BLaER1 (cell line): Measurements from ENCODE around the gene SERTM1.

Experiments used
- H3K27ac ChIP-seq: shearing (Covaris generic); formaldehyde crosslinking; 2 replicates; pipeline ENCODE4 v1.8.1; 2022
- H3K27me3 ChIP-seq: shearing (Covaris generic); formaldehyde crosslinking; 2 replicates; pipeline ENCODE4 v1.8.1; 2022
- H3K36me3 ChIP-seq: shearing (Covaris generic); formaldehyde crosslinking; 2 replicates; pipeline ENCODE4 v1.8.1; 2022
- H3K4me1 ChIP-seq: shearing (Covaris generic); formaldehyde crosslinking; 2 replicates; pipeline ENCODE4 v1.8.1; 2022
- H3K4me2 ChIP-seq: shearing (Covaris generic); formaldehyde crosslinking; 2 replicates; pipeline ENCODE4 v1.8.1; 2022
- H3K4me3 ChIP-seq: shearing (Covaris generic); formaldehyde crosslinking; 2 replicates; pipeline ENCODE4 v1.8.1; 2022
- H3K9ac ChIP-seq: shearing (Covaris generic); formaldehyde crosslinking; 2 replicates; pipeline ENCODE4 v1.8.1; 2022
- H3K9me3 ChIP-seq: shearing (Covaris generic); formaldehyde crosslinking; 2 replicates; pipeline ENCODE4 v1.8.1; 2022
- H4K20me1 ChIP-seq: shearing (Covaris generic); formaldehyde crosslinking; 2 replicates; pipeline ENCODE4 v1.8.1; 2022
- Cebpa-rat ChIP-seq: shearing (Covaris generic); IDR thresholded peaks from 2 replicates; pipeline ENCODE4 v1.8.1; 2022

The SERTM1 gene

GRCh38 chr13:36725936-36726335, 52.1 kb downstream of the SERTM1 start:
- no peaks in the 10 kb centered on the region for H3K36me3 ChIP-seq
- H4K20me1 ChIP-seq, result no peaks in the 10 kb centered on the region
- H3K4me1 ChIP-seq, result no peaks in the 10 kb centered on the region
- no peak overlapping the region for H3K4me2 ChIP-seq
- no peak overlapping the region for H3K27ac ChIP-seq
- no peaks in the 10 kb centered on the region for H3K9me3 ChIP-seq
- no peak for TF ChIP-seq Cebpa-rat
- H3K9ac ChIP-seq, result no peak overlapping the region
- H3K27me3 ChIP-seq, result no peaks in the 10 kb centered on the region
- no peak overlapping the region for H3K4me3 ChIP-seq

GRCh38 chr13:36728006-36728405, 54.2 kb downstream of the SERTM1 start:
- Histone ChIP-seq H3K4me1 (no peaks in the 10 kb centered on the region), H4K20me1 (no peaks in the 10 kb centered on the region), H3K4me3 (no peak overlapping the region), H3K36me3 (no peaks in the 10 kb centered on the region), H3K9me3 (no peaks in the 10 kb centered on the region), H3K4me2 (no peak overlapping the region), H3K27ac (no peak overlapping the region), H3K9ac (no peak overlapping the region), H3K27me3 (no peaks in the 10 kb centered on the region)
- no peak for TF ChIP-seq Cebpa-rat

- H3K27me3 ChIP-seq, result no peaks in the 10 kb centered on the region
- no peak for TF ChIP-seq Cebpa-rat
- no peaks in the 10 kb centered on the region for H3K36me3 ChIP-seq
- no peaks in the 10 kb centered on the region for H3K4me1 ChIP-seq
- no peak overlapping the region for H3K27ac ChIP-seq
- H3K4me2 ChIP-seq, result no peak overlapping the region
- no peaks in the 10 kb centered on the region for H3K9me3 ChIP-seq
- H4K20me1 ChIP-seq, result no peaks in the 10 kb centered on the region
- H3K9ac ChIP-seq, result no peak overlapping the region
- H3K4me3 ChIP-seq, result no peak overlapping the region
These were observed 62.4 kb downstream of the SERTM1 start for GRCh38 chr13:36736119-36736726.

GRCh38 chr13:36737524-36738083, 63.8 kb downstream of the SERTM1 start:
- H3K27me3 ChIP-seq, result no peaks in the 10 kb centered on the region
- H3K4me2 ChIP-seq, result no peak overlapping the region
- H3K4me3 ChIP-seq, result no peak overlapping the region
- H3K4me1 ChIP-seq, result no peaks in the 10 kb centered on the region
- no peaks in the 10 kb centered on the region for H3K9me3 ChIP-seq
- no peak overlapping the region for H3K27ac ChIP-seq
- no peaks in the 10 kb centered on the region for H3K36me3 ChIP-seq
- H3K9ac ChIP-seq, result no peak overlapping the region
- no peak for TF ChIP-seq Cebpa-rat
- H4K20me1 ChIP-seq, result no peaks in the 10 kb centered on the region

- H3K27ac ChIP-seq, result no peak overlapping the region
- H3K9me3 ChIP-seq, result no peaks in the 10 kb centered on the region; the same call in 1 of the 2 replicates
- H3K36me3 ChIP-seq, result no peaks in the 10 kb centered on the region
- no peaks in the 10 kb centered on the region for H3K27me3 ChIP-seq
- TF ChIP-seq Cebpa-rat, result no peak
- H3K4me3 ChIP-seq, result no peak overlapping the region
- no peak overlapping the region for H3K4me2 ChIP-seq
- H3K9ac ChIP-seq, result no peak overlapping the region
- no peaks in the 10 kb centered on the region for H4K20me1 ChIP-seq
- H3K4me1 ChIP-seq, result no peaks in the 10 kb centered on the region
These were observed 71.6 kb downstream of the SERTM1 start for GRCh38 chr13:36745436-36745835.

- Histone ChIP-seq H3K9me3 (no peaks in the 10 kb centered on the region; the same call in 1 of the 2 replicates), H3K27me3 (no peaks in the 10 kb centered on the region), H3K9ac (no peak overlapping the region), H4K20me1 (no peaks in the 10 kb centered on the region), H3K27ac (no peak overlapping the region), H3K4me1 (no peaks in the 10 kb centered on the region), H3K4me2 (no peak overlapping the region), H3K36me3 (no peaks in the 10 kb centered on the region), H3K4me3 (no peak overlapping the region)
- TF ChIP-seq Cebpa-rat, result no peak
These were observed 72.2 kb downstream of the SERTM1 start for GRCh38 chr13:36746051-36746450.
